IPS DF 4.7 (cell line): Measurements from ENCODE around the gene MARK4.
"Not testable (repeated sequence)": the region's sequence is repeated elsewhere in the genome, so short reads cannot be mapped to it uniquely, and the experiment has no call there.

Source experiments
- DNase-seq: peaks from one replicate; pipeline ENCODE4 v3.0.0-alpha.2; 2013; ENCODE audit warnings: low spot score; ENCODE audit errors: extremely low read depth

MARK4 gene

GRCh38 chr19:45304141-45304926 is 53.3 kb downstream of the MARK4 start:
- no peak for DNase-seq

GRCh38 chr19:45305007-45305406 is 53.9 kb downstream of the MARK4 start:
- no peak for DNase-seq

GRCh38 chr19:45305421-45305820 is 54.4 kb downstream of the MARK4 start:
- no peak for DNase-seq

- DNase-seq = no peak
Measured at GRCh38 chr19:45306040-45306439, 55.0 kb downstream of the MARK4 start.

GRCh38 chr19:45306518-45307027 is 55.5 kb downstream of the MARK4 start:
- no peak for DNase-seq

- DNase-seq = no peak
Measured at GRCh38 chr19:45307361-45307760, 56.3 kb downstream of the MARK4 start.

- DNase-seq = not testable (repeated sequence)
Measured at GRCh38 chr19:45309322-45309721, 58.3 kb downstream of the MARK4 start.

- no peak for DNase-seq
Measured at GRCh38 chr19:45311621-45312020, 60.5 kb downstream of the MARK4 start.

GRCh38 chr19:45312285-45312684 is 61.2 kb downstream of the MARK4 start:
- not testable (repeated sequence) for DNase-seq

- no peak for DNase-seq
Measured at GRCh38 chr19:45314708-45315245, 63.7 kb downstream of the MARK4 start.

- DNase-seq = no peak
Measured at GRCh38 chr19:45315304-45315703, 64.2 kb downstream of the MARK4 start.

GRCh38 chr19:45320997-45321775 is 70.1 kb downstream of the MARK4 start:
- no peak for DNase-seq

GRCh38 chr19:45321848-45322247 is 70.8 kb downstream of the MARK4 start:
- DNase-seq = no peak

- no peak for DNase-seq
Measured at GRCh38 chr19:45322311-45322710, 71.2 kb downstream of the MARK4 start.

- DNase-seq = no peak
Measured at GRCh38 chr19:45322744-45323281, 71.7 kb downstream of the MARK4 start, which contains the start of gene CKM. TSS of gene CKM (minus strand) at chr19:45322875. CDS start at chr19:45319713, 3,162 bp downstream.

- no peak for DNase-seq
Measured at GRCh38 chr19:45323671-45324081, 72.6 kb downstream of the MARK4 start.

- DNase-seq = no peak
Measured at GRCh38 chr19:45324349-45324907, 73.4 kb downstream of the MARK4 start.

GRCh38 chr19:45327404-45328143 is 76.5 kb downstream of the MARK4 start:
- DNase-seq = no peak

- DNase-seq = no peak
Measured at GRCh38 chr19:45331411-45331810, 80.3 kb downstream of the MARK4 start.

- DNase-seq = no peak
Measured at GRCh38 chr19:45333609-45334303, 82.7 kb downstream of the MARK4 start.
